HG02840 (cell line): Measurements from ENCODE around the gene ATRAID.

Experiments used
- ATAC-seq: cut with Tn5 transposase; IDR thresholded peaks from one replicate; pipeline ENCODE4 v1.9.1; 2021; ENCODE audit warnings: mild to moderate bottlenecking, moderate library complexity, moderate number of reproducible peaks; ENCODE audit not compliant: unreplicated experiment, low FRiP score

Gene ATRAID

DNA sequence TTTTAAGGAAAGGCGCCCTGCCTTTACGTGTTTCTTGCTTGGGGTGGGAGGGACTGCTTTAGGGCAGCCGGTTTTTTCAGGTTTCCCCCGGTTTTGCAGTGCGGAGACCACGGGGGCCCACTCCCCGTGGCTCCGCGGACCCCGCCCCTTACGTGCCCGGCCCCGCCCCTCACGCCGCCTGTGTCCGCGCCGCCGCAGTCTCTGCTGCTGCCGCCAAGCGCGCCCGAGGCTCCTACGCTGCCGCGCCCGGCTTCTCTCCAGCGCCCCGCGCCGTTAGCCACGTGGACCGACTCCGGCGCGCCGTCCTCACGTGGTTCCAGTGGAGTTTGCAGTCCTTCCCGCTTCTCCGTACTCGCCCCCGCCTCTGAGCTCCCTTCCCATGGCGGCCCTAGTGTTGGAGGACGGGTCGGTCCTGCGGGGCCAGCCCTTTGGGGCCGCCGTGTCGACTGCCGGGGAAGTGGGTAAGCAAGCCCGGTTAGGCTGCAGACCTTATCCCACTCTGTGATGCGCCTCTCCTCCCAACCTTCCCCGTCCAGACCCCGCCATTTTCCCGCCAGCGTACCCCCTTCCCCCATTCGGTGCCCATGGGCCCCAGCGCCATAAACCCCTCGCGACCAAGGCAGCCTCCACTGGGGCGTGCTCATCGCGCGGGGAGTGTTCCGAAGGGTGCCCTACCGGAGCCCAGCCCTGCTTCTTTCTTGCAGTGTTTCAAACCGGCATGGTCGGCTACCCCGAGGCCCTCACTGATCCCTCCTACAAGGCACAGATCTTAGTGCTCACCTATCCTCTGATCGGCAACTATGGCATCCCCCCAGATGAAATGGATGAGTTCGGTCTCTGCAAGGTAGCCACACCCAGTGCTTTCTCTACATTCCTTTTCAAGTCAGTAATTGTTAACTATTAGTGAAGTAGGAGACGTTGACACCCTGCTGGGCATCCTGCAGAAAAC, 5.6 kb downstream of the ATRAID start, which contains the start of gene CAD:
Gene CAD (plus strand): TSS at position 197 of the 949 bp plus-strand sequence. CDS start 183 bp downstream, at position 380.
- no peak for ATAC-seq

DNA sequence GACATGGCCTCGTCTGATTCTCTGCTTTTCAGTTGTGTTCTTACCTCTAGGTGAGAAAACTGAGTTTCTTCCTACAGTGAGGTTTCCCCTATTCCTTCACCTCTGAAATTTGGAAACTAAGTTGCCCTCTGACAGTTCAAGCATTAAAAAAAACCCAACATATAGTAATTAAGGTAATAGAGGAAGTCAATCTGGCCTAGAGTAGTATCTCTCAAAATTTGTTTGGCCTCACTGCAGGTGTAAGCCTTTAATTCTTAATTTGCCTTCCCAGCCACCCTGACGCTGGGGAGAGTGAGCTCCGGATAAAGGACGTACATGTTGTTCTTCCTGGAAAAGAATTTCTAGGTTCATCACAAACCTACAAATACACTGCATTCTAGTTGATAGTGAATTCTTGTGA, 6.8 kb downstream of the ATRAID start:
- no peak for ATAC-seq

DNA sequence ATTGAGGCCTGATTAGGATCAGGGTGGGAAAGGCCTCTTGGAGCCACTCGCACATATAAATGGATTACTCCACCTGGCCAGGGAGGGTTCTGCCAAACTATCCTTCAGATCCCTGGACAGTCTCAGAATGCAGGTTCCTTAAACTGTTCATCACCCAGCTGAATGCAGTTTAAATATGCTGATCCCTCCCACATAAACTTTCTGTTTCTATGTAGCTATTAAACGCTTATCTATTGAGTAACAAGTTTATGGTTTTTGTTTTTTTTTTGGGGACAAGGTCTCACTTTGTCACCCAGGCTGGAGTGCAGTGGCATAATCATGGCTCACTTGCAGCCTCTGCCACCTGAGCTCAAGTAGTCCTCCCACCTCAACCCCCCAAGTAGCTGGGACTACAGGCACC, 7.2 kb downstream of the ATRAID start:
- ATAC-seq = no peak

DNA sequence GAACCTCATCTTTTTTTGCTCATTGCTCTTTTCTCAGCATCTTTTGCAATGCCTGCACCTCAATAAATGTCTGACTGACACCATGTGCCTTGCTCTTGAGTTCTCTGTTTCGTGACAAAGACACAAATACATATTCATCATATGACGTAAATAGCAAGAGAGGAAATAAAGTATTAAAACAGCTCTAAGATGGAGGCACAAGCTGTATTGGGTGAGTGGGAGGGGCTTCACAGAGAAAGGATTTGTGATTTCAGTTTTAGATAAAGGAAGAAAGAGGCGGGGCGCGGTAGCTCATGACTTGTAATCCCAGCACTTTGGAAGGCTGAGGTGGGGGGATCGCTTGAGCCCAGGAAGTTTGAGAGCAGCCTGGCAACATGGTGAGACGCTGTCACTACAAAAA, 8.2 kb downstream of the ATRAID start:
- no peak for ATAC-seq

DNA sequence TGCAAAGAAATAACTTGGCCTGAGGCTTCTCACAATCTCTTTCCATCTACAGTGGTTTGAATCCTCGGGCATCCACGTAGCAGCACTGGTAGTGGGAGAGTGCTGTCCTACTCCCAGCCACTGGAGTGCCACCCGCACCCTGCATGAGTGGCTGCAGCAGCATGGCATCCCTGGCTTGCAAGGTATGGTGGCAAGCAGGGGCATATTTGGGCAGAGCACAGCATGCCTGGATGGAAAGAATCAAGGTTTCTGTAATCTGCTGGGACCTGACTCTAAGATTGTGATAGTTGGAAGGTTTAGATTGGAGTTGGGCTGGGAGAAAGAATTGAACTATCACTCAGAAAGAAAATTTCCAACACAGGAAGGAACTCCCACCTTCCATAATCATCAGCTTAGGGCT, 9.3 kb downstream of the ATRAID start:
- no peak for ATAC-seq

DNA sequence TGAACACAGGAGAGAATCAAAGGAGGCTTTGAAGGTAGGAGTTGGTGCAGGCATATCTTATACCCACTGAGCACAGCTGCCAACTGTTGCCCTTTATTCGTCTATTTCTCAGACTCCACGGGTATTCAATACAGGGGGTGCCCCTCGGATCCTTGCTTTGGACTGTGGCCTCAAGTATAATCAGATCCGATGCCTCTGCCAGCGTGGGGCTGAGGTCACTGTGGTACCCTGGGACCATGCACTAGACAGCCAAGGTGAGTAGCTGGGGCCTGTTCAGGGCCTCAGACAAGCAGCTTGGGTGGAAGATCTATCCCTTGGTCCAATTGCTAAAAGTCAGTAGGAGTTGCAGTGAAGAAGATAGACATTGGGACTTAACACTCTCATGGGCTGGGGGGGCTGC, 10.6 kb downstream of the ATRAID start:
- ATAC-seq = no peak

DNA sequence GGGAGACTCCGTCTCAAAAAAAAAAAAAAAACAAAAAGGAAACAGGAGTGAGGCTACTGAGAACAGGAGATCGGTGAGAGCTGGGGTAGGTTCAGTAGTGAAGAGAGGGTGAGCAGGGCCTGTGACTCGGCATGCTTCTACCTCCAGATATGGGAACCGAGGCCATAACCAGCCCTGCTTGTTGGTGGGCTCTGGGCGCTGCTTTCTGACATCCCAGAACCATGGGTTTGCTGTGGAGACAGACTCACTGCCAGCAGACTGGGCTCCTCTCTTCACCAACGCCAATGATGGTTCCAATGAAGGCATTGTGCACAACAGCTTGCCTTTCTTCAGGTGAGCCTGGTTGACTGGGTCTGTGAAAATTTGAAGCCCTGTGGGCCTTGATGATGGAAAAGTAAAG, 11.6 kb downstream of the ATRAID start:
- no peak for ATAC-seq

DNA sequence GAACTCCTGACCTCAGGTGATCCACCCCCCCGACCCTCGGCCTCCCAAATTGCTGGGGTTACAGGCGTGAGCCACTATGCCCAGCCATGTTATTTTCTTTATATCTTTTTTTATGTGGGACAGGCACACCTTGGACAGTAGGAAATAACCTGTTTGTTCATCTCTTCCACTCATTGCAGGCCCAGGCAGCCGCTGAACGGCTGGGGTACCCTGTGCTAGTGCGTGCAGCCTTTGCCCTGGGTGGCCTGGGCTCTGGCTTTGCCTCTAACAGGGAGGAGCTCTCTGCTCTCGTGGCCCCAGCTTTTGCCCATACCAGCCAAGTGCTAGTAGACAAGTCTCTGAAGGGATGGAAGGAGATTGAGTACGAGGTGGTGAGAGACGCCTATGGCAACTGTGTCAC, 13.7 kb downstream of the ATRAID start:
- no peak for ATAC-seq

DNA sequence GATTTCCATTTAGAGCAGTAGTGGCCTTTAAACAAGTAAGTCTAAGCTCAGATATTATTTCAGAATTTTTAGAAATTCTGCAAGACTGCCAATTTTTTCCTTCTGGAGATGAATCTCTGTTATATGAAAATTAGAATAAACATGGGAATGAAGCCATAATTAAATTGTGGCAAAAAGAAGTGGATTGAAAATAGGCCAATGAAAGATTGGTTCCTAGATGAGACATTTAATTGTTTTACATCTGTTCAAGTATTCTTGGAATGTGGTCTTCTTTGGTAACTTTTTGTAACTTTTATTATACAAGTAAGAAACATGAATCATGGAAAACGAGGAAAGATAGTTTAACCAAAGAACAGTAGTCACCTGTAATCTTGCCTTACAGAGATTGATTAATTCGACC, 15.7 kb downstream of the ATRAID start:
- ATAC-seq = no peak

DNA sequence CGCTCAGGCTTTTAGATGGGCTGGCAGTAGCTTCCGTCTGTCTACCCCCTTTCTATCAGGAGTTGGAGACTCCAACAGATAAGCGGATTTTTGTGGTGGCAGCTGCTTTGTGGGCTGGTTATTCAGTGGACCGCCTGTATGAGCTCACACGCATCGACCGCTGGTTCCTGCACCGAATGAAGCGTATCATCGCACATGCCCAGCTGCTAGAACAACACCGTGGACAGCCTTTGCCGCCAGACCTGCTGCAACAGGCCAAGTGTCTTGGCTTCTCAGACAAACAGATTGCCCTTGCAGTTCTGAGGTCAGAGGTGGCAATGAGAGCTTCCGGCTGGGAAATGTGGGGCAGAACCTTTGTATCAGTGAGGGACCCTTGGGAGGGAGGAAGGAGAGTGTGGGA, 20.1 kb downstream of the ATRAID start:
- no peak for ATAC-seq

DNA sequence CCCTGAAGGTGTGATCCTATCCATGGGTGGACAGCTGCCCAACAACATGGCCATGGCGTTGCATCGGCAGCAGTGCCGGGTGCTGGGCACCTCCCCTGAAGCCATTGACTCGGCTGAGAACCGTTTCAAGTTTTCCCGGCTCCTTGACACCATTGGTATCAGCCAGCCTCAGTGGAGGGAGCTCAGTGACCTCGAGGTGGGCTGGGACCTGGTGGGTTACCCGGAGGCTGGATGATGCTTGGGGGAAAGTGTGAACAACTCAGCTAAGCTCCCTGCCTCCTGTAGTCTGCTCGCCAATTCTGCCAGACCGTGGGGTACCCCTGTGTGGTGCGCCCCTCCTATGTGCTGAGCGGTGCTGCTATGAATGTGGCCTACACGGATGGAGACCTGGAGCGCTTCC, 21.5 kb downstream of the ATRAID start:
- ATAC-seq = no peak

DNA sequence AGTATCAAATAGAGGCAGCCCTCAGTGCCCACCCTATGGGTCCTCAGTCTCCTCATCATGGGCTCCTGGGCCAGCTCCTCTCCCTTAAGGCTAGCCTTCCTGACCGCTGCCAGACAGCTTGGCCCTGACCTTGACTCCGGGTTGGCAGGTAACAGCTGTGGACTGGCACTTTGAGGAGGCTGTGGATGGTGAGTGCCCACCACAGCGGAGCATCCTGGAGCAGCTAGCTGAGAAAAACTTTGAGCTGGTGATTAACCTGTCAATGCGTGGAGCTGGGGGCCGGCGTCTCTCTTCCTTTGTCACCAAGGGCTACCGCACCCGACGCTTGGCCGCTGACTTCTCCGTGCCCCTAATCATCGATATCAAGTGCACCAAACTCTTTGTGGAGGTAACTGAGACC, 24.3 kb downstream of the ATRAID start:
- no peak for ATAC-seq

DNA sequence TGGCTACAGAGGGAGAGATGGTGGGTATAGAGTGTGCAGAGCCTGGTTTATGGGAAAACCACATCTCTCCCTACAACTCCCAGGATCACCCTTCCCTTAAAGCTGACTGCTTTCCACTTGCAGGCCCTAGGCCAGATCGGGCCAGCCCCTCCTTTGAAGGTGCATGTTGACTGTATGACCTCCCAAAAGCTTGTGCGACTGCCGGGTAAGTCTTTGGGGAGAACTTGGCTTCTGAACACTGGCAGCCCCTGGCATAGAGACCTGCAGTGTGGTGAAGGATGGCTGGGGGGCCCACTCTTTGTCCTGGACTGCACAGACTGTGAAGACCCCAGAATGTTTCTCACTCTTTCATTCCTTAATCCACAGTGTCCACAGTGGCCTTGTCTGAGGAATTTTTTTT, 24.8 kb downstream of the ATRAID start:
- no peak for ATAC-seq

DNA sequence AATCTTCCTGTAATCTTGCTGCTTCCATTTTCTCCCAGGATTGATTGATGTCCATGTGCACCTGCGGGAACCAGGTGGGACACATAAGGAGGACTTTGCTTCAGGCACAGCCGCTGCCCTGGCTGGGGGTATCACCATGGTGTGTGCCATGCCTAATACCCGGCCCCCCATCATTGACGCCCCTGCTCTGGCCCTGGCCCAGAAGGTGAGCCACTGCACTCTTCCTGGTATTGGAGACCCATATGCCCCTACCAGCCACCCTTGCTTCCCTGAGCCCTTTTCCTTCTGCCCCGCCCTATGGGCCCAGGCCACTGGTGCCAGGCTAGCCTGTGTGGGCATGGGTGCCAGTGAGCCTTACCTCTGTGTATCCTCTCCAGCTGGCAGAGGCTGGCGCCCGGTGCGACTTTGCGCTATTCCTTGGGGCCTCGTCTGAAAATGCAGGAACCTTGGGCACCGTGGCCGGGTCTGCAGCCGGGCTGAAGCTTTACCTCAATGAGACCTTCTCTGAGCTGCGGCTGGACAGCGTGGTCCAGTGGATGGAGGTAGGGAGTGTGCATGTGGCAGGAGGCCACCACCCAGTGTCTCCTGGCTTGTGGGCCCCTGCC, 25.6 kb downstream of the ATRAID start:
- ATAC-seq = no peak

DNA sequence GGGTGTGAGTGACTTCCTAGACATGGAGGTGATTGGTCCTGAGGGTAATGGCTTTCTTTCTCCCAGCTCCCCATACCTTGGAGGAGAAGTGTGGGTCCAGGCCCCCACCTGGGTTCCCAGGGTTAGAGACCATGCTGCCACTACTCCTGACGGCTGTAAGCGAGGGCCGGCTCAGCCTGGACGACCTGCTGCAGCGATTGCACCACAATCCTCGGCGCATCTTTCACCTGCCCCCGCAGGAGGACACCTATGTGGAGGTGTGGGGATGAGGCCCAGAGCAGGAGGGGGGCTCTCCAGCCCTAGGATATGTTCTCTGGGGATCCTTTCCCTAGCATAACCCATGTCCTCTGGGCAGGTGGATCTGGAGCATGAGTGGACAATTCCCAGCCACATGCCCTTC, 27.1 kb downstream of the ATRAID start:
- ATAC-seq = no peak

DNA sequence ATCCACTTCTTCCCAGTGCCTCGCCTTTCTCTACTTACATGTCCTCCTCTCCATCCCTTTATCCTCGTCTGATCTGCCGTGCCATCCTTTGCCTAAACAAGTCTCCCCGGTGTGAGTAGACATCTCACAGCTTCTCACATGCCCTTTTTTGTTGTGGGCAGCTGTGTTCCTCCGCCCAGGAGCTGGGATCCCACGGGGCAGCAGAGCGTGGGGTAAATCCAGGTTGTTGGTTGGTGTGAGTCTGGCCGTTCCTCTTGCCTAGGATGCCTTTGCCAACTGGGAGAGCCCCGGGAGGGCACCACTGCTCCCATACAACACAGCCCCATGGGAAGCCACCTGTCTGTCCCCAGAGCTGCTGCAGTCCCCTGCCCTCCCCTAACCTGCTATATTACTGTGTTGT, 28.6 kb downstream of the ATRAID start:
- ATAC-seq = no peak

DNA sequence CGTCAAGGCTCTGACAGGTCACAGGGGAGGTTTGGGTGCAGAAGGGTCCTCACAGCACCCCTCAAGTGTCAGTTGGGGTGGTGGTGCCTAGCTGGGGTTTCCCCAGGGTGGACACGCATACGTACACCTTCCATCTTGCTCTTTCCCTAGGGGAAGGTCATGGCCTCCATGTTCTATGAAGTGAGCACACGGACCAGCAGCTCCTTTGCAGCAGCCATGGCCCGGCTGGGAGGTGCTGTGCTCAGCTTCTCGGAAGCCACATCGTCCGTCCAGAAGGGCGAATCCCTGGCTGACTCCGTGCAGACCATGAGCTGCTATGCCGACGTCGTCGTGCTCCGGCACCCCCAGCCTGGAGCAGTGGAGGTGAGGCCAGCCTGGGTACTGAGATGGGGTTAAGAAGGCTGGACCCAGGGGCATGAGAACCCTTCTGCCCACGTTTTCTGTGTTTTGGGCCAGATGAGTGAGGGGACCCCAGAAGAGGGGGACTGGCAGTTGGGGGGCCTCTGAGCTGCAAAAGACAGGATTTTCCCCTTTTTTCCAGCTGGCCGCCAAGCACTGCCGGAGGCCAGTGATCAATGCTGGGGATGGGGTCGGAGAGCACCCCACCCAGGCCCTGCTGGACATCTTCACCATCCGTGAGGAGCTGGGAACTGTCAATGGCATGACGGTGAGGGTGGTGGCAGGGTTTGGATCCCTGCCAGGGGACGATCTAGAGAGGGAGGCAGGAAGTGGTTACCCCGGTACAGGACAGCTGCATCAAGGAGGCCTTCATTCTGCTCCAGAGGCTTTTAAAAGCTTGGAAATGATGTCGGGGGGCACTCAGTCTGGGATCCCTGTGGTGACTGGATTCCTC, 30.1 kb downstream of the ATRAID start:
- ATAC-seq = no peak

DNA sequence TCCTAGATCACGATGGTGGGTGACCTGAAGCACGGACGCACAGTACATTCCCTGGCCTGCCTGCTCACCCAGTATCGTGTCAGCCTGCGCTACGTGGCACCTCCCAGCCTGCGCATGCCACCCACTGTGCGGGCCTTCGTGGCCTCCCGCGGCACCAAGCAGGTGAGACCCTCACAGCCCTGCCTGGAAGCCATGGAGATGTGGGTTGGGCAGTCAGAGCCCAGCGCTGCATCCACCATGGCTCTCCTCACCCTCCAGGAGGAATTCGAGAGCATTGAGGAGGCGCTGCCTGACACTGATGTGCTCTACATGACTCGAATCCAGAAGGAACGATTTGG, 30.7 kb downstream of the ATRAID start:
- ATAC-seq = no peak

DNA sequence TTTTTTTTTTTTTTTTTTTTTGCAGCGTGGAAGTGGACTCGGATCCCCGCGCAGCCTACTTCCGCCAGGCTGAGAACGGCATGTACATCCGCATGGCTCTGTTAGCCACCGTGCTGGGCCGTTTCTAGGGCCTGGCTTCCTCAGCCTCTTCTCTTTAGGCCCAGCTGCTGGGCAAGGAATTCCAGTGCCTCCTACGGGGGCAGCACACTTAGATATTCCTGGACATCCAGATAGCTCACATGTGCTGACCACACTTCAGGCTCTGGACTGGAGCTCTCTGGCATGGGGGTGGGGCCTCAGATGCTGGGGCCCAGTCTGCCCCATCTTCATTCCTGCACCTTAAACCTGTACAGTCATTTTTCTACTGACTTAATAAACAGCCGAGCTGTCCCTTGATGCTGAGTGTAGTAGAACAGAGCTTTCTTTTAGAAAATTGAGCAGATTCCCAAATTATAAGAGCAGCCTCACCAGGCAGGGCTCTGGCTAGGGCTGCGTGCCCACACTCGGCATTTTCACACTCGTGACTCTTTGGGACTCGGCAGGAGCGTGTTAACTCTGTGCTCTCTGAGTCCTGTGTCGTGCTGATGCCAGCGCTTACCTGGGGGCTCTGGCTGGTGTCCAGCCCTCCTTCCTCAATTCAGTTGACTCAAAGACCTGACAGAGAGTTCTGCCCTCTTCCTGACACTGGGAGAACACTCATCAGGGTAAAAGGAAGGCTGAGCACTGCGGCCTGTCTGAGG, 31.7 kb downstream of the ATRAID start:
- no peak for ATAC-seq

DNA sequence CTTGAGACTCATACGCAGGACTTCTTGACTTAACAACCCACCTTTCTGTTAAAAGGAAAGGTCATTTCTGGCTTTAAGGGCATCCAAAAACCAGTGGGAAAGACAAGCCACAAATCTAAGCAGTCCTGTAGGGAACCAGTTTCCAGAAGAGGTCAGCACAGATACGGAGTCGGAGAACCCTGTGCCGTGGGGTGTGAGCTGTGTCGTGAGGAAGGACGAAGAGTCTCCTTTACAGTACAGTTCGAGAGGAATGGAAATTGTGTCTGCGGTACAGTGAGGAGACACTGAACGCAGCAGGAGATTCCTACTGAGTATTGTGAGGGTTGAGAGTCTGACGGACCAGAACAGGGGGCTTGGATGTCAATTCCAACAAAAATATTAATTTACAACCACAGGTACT, 33.3 kb downstream of the ATRAID start:
- no peak for ATAC-seq

DNA sequence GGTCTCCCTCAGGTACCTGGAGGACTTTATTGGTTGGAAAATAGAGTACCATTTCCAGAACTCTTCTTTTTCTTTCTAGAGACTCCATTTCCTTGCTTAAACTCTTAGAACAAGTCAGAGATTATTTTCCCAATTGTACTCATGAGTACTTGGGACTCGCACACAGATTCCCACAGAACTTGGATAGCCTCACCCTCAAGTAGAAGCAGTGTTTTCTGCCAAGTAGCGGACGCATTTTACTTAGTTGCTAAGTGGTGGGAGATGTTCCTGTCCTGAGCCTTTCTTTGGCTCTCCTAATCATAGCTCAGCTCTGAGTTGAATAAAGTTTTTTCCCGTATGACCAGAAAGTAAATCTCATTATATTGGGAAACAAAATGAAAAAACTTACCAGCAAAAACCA, 33.8 kb downstream of the ATRAID start:
- no peak for ATAC-seq
